Fibroblast of skin of left biceps (primary cell): ENCODE results near the gene GNAI3.

Source experiments
- DNase-seq, 2 experiments: peaks; one replicate each; pipeline ENCODE4 v3.0.0-alpha.2; 2013; ENCODE audit warnings: low read depth in 2 of 2

The GNAI3 gene

DNA sequence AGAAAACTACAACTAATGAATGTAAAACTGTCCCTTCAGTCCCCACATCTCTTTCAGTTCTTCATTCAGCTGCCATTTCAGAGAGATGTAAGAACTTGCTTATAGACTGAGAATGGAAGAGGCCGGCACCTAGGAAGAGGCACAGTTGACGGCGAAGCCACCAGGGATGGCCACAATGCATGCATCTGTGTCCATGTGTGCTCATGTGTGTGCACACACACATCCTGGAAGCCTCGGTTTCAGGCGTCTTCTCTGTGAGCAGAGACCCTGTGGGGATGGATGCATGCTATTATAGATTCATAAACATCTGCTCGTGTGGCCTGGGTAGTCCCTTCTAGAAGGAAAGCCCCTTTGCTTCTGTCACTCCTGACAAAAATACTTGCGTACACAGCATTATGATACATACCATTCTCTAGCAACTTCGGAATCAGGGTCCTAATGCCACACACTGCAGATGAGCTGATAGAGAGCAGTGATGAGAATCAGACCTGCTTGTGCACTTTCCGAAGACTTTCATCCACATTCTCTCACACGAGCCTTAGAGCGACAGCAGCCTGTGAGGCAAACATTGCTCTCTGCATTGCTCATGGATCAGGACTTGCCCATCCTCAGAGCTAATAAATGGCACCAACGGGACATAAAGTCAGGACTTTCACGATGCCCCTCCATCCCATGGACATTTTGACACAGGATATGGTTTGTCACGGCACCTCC lies 21.2 kb upstream of the GNAI3 start:
- no peak for DNase-seq

GRCh38 chr1:109527846-109528695 lies 20.3 kb upstream of the GNAI3 start:
- DNase-seq = no peak

- no peak for DNase-seq
Measured at GRCh38 chr1:109528712-109529111, 19.7 kb upstream of the GNAI3 start.

GRCh38 chr1:109529881-109530456 lies 18.4 kb upstream of the GNAI3 start:
- no peak for DNase-seq

DNA sequence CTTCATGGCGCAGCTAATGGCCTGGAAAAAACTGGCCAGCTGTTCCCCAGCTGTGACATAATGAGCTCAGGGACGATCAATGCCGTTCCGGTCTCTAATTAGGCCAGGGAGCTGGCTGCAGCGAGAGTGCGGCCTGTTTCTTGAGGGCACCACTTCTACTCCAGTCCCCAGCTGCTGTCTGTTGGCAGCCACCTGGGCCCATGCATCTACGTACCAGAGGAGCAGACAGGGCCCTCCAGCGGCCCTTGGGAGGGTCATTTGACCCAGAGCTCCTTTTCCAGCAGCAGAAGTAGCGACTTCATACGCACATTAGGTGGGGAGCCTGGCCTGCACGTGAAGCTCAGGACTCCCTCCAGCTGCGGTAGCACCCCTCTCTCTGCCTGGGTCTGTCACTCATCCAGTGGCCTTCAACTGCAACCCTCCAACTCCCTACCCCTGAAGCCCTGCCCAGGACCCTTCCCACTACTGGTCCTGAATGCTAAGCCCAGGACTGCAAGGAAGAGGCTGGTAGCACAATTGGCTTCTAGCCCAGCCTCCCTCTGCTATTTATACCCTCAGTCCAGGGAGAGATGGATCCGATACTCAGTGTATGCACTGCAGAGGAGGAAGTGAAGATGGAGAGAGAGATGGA lies 17.8 kb upstream of the GNAI3 start:
- DNase-seq = no peak

GRCh38 chr1:109531380-109531779 lies 17.0 kb upstream of the GNAI3 start:
- DNase-seq = no peak

- DNase-seq = no peak
Measured at GRCh38 chr1:109531826-109532364, 16.5 kb upstream of the GNAI3 start.

GRCh38 chr1:109532365-109533136 lies 15.9 kb upstream of the GNAI3 start:
- peak; percentile 21 to 23 for DNase-seq

DNA sequence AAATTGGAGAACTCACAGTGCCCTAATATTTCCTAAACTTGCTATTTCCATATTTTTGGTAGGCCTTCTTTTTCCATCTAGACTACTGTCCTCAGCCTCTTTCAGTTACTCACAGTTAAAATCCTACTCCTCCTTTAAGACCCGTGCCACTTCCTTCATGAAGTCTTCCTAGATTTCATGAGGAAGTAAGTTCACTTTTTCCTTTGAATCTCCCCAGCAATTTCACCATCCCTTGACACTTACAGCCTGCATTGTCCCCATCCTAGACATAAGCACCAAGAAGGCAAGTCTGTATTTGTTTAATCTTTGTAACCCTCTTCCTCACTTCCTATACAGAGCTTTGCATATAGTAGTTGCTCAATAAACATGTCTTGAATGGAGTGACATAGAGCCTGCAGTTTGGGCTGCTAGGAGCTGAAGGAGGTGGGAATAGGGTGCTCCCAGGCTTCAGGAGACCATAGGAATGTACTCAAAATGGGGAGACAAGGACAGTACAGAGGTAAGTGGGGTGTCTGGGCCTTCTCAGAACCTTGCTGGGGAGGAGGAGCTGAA lies 14.0 kb upstream of the GNAI3 start:
- DNase-seq = no peak

DNA sequence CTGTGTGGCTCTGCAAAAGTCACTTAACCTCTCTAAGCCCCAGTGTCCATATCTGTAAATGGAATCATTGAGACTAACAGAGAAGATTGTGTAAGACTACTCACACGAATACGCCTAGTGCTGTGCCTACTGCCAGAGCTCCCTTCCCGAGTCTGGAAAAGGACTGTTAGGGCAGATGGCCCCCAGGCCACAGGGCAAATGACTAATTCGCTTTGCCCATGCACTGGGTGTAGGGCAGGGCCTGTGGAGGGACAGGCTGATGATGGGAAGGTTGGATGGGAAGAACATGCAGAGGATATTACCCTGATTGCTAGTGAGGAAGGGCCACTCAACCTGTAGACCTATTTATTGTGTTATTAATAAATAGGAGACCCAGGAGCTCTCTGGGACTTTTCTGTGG lies 12.9 kb upstream of the GNAI3 start:
- DNase-seq = no peak

DNA sequence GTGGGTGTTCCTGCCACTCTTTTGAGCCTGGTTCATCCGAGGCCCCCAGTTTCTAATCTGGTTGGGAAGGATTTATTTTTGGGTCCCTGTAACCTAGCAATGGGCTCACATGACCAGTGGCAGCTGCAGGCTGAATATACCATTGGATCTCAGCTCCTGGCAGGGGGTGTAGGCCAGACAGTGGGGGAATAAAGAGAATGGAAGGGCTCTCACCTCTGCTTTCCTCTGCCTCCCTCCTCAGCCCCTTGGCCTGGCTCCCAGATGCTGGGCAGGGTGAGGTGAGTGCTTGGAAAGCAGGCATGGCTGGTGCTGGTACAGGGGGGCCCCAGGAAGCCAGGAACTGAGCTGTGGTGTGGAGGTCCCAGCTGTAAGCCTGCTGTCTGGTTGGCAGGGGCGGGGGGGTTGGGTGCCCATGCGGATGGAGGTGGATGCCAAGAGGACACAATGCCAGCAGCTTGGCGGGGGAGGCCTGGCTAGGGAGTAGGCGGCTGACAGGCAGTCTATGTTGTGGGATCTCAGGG lies 12.4 kb upstream of the GNAI3 start:
- DNase-seq = no peak

GRCh38 chr1:109537450-109538178 lies 10.8 kb upstream of the GNAI3 start:
- DNase-seq = no peak

- DNase-seq = no peak
Measured at GRCh38 chr1:109538827-109539555, 9.4 kb upstream of the GNAI3 start.

- DNase-seq = no peak
Measured at GRCh38 chr1:109539676-109540075, 8.7 kb upstream of the GNAI3 start, which contains the start of gene GPR61. Gene GPR61, plus strand, starts transcription at chr1:109539872. Its CDS starts 3,151 bp downstream, at chr1:109543023.

GRCh38 chr1:109541102-109541501 lies 7.3 kb upstream of the GNAI3 start:
- DNase-seq = no peak

- DNase-seq = no peak
Measured at GRCh38 chr1:109542657-109543056, 5.8 kb upstream of the GNAI3 start.

DNA sequence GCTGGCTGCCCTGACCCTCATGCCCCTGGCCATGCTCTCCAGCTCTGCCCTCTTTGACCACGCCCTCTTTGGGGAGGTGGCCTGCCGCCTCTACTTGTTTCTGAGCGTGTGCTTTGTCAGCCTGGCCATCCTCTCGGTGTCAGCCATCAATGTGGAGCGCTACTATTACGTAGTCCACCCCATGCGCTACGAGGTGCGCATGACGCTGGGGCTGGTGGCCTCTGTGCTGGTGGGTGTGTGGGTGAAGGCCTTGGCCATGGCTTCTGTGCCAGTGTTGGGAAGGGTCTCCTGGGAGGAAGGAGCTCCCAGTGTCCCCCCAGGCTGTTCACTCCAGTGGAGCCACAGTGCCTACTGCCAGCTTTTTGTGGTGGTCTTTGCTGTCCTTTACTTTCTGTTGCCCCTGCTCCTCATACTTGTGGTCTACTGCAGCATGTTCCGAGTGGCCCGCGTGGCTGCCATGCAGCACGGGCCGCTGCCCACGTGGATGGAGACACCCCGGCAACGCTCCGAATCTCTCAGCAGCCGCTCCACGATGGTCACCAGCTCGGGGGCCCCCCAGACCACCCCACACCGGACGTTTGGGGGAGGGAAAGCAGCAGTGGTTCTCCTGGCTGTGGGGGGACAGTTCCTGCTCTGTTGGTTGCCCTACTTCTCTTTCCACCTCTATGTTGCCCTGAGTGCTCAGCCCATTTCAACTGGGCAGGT lies 5.0 kb upstream of the GNAI3 start:
- DNase-seq = no peak

DNA sequence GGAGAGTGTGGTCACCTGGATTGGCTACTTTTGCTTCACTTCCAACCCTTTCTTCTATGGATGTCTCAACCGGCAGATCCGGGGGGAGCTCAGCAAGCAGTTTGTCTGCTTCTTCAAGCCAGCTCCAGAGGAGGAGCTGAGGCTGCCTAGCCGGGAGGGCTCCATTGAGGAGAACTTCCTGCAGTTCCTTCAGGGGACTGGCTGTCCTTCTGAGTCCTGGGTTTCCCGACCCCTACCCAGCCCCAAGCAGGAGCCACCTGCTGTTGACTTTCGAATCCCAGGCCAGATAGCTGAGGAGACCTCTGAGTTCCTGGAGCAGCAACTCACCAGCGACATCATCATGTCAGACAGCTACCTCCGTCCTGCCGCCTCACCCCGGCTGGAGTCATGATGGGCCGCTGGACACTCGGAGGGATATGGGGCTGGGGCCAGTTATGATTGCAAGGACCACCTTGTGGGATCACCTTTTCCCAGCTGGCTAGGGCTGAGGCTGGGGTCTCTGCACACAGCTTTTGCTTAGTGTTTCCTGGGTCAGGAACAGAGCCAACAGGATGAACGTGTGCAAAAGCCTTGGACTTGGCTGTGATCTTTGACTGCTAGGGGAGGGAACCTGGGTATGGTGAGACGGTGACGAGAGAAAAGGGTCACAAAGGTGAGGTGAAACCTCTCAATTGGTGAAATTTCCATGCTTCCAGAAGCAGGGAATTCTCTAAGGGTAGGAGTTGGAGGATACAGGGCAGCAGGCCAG lies 4.3 kb upstream of the GNAI3 start:
- no peak for DNase-seq
